CD4-positive, alpha-beta T cell treated with Interleukin-4 for 4 hours (primary cell): Measurements from ENCODE around the gene RBBP7.

Experiments used
- DNase-seq: peaks from one replicate; pipeline ENCODE4 v3.0.0-alpha.2; 2020

Gene RBBP7

GRCh38 chrX:16870095-16870861 lies at the start of gene RBBP7:
Gene RBBP7 (minus strand): TSS chrX:16870362. CDS start chrX:16870053, 309 bp downstream.
- peak; percentile 89 for DNase-seq

GRCh38 chrX:16918979-16919378 lies 48.8 kb upstream of the RBBP7 start:
- DNase-seq: no peak

- no peak for DNase-seq
These were observed 47.0 kb upstream of the RBBP7 start for GRCh38 chrX:16917120-16917519.

DNA sequence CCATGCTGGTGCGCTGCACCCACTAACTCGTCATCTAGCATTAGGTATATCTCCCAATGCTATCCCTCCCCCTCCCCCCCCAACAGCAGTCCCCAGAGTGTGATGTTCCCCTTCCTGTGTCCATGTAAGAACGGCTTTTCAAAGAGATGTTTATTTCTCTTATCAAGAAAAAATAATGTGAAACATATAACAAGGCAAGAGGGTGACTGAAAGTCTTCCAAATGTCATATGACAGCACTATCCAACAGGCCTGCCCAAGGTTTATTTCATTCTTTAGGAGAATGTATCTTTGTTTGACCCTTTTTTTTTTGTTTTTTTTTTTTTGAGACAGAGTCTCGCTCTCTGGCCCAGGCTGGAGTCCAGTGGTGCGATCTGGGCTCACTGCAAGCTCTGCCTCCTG lies 46.4 kb upstream of the RBBP7 start:
- DNase-seq: no peak

- no peak for DNase-seq
These were observed 43.9 kb upstream of the RBBP7 start for GRCh38 chrX:16914058-16914457.

- no peak for DNase-seq
These were observed 40.2 kb upstream of the RBBP7 start for GRCh38 chrX:16910376-16910775.

DNA sequence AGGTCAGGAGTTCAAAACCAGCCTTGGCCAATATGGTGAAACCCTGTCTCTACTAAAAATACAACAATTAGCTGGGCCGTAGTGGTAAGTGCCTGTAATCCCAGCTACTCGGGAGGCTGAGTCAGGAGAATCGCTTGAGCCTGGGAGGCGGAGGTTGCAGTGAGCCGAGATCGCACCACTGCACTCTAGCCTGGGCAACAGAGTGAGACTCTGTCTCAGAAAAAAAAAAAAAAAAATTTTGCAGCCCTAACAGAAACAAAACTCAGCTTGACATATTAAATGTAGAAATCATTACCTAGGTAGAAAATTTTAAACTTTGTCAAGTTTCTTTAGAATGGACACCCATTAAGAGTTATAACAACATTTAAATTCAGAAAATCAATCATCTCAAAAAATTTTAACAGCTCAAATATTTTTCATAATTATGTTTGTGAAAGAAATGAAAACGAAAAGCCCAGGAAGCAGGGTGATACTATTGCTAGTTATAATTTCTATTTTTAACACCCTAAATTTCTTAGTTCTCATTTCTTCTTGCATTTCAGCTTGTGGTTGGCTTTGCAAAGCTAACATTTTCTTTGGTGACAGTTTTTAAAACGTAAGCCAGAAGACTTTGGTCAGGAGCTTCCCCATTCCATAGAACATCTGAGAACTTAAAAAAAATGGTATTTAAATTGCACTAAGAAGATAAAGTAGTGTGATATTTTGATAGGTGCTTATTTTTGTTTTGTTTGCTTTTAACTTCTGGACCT lies 33.3 kb upstream of the RBBP7 start:
- DNase-seq: no peak

GRCh38 chrX:16897445-16897844 lies 27.3 kb upstream of the RBBP7 start:
- DNase-seq: no peak

- peak; percentile 61 for DNase-seq
These were observed 22.6 kb upstream of the RBBP7 start for GRCh38 chrX:16892504-16893362.

DNA sequence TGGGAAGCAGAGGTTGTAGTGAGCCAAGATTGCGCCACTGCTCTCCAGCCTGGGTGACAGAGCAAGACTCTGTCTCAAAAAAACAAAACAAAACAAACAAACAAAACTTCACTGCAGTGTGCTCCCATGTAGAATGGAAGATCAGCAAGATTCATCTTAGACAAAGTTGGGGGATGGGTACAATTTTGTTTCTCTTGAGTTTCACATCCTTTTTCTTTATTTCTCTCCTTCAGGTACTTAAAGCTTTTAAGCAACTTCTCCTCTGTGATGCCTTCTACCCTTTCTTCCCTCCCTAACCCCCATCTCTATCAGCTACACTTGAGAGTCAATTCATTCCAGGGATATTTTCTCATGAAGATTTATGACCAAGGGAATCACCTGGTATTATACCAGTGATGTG lies 15.5 kb upstream of the RBBP7 start:
- no peak for DNase-seq

DNA sequence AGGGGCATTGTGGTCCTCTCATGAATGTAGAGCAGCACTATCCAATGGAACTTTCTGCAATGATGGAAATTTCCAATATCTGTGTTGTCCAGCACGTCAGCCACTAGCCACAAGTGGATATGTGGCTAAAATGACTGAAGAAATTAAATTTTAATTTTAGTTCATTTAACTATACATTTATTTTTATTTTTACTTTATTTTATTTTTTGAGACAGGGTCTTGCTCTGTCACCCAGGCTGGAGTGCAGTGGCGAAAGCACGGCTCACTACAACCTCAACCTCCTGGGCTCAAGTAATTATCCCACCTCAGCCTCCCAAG lies 13.3 kb upstream of the RBBP7 start:
- no peak for DNase-seq

DNA sequence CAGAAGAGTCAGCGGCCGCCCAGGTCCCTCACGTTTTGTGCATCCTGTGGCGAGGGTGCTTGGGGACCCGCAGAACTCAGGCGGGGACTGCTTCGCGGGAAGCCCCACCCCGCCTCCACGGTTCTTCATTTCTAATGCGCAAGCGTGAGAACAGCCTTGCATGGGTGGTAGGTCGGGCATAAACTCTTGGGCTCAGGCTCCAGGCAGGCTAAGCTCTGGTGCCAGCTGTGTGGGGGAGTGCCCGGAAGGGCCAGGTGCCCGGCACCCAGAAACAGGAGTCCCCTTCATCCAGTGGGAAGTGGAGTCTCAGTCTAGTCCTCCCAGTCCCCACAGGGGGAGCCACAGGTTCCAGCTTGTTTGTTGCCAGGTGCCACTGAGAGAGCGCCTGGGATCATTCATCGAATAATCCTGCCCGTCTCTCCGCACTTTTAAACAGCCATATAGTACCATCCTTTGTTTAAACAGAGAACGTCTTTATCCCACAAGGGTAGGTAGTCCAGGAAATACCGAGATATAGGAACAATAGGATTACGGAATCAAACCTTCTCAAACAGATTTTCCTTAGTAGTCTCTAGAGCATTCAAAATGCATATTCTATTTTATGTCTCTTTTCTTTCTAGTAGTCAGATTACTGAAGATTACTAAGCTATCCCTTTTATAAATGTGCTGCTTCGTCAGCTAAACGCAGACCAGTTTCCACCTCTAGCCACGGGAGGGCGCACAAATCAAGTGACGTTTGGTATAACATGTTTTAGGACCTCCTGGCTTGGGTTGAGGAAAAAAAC lies 12.7 kb upstream of the RBBP7 start:
- DNase-seq: peak; percentile 59

- DNase-seq: no peak
These were observed 12.0 kb upstream of the RBBP7 start for GRCh38 chrX:16882169-16882568.

- DNase-seq: no peak
These were observed 6.5 kb upstream of the RBBP7 start for GRCh38 chrX:16876696-16877095.

- DNase-seq: no peak
These were observed 4.4 kb upstream of the RBBP7 start for GRCh38 chrX:16874458-16875095.

DNA sequence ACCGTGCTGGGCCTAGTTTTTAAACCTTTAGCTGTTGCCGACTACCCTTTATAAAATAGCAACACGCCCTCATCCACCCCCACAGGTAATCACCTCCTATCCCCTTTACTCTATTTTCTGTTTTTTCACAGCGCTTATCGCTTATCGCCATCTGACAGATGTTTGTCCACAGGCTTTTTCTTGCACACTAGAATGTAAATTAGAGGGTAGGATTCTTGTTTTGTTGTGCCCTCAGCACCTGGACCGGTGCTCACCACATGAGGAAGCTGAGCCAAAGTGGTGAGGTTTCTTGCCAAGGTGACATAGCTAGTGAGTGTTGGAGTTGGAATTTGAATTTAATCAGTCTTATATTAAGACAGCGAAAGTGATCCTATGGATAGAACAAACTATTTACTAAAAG lies 2.9 kb upstream of the RBBP7 start:
- no peak for DNase-seq

DNA sequence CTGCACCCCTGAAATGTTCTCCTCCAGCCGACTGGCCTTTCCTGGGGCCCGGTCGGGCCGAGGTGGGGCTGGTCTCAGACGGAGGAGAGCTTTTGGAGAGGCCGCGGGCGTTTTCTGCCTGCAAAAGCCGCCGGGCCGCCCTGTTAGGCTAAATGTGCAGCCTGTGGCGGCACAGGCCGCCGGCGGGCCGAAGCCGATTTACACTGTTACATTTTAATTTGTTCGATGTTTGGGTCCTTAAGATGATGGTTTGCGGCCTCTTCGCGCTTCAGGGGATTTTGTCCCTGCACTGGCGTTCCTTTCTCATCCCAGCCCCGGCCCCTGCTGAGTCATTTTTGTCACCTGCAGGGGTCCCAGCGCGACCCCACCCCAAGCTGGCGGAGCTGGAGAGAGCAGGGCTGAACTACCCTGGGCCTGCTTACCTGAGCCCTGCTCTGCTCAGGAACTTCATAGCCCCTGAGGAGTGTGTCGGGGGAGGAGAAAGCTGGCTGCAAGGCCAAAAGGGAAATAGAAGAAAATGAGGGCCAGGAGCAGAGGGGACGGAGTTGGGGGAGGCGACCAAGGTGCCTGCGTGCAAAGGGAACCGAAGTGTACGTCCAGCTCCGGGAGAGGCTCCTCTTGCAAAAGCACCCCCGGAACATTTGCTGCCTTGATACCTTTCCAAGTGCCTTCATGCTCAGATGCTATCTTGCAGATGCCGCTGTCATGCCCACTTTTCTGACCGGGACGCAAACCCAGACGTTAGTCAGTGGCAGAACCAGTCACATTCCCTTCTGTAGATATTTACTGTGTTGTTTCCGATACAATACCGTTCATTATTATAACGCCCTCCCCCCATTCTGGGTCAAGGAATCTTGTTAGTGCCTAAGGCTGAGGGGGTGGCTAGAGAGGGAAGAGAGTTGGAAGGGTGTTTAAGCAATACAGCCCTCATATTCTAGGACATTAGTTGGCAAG lies 977 bp upstream of the RBBP7 start:
- no peak for DNase-seq

GRCh38 chrX:16869393-16870094 lies 618 bp downstream of the RBBP7 start:
- DNase-seq: peak; percentile 6

GRCh38 chrX:16868920-16869319 lies 1.2 kb downstream of the RBBP7 start:
- DNase-seq: peak; percentile 20

DNA sequence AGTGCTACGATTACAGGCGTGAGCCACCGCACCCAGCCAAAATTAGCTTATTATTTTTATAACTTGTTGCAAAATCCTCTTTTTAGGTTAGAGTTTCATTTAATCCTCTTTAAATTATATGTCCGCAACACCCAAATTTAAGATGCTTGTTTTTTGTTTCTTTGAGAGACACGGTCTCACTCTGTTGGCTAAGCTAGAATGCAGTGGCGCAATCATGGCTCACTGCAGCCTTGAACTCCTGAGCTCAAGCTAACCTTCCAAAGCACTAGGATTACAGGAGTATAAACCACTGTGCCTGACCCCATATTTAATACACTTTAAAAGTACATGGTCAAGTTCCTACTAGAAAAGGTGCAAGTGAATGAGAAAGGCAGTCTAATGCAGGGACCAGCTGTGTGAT lies 2.2 kb downstream of the RBBP7 start:
- DNase-seq: no peak
